ENCODE data around the gene ANKRD33B.
A peak's percentile ranks its signal among the peaks of the same experiment; 100 is the strongest.

The ANKRD33B gene

DNA sequence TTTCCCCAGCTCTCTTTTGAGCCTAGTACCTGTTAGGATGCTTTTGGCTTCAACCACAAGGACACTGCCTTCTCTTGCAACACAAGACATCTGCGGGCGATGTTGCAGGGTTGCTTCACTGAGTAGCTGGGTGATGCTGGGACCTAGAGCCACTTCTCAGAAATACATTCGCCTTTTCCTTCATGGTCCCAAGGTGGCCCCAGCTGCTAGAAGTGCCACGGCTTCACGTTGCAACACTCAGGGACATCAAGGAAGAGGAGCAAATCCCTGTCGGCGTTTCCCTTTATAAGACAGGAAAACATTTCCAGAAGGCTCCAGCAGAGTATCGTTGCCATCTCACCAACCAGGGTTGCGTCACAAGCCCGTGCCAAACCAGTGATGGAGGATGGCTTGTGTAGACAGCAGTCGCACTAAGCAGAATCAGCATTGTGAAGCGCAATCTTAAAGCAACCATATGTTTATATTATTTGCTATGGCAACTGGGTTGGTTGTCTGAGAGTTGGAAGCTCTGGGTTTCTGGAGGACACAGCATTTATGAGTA is 62.7 kb downstream of the ANKRD33B start:
- no peak overlapping the region for H3K4me3 ChIP-seq (ENCODE audit: insufficient read depth in 1 of 2, low read depth in 1 of 2, low read length in 2 of 2)
- no peak overlapping the region for H3K27ac ChIP-seq (ENCODE audit: low read length, poor library complexity, severe bottlenecking)
- peaks cover 37% of the 10 kb centered on the region for H3K79me1 ChIP-seq (replicated peaks; ENCODE audit: low read length, poor library complexity, severe bottlenecking)
- no peak overlapping the region for H2AFZ ChIP-seq (ENCODE audit: low read depth, low read length)
- H4K91ac ChIP-seq (ENCODE audit: low read length): no peak overlapping the region
- no peak overlapping the region for H4K8ac ChIP-seq (ENCODE audit: low read length)
- H3K36me3 ChIP-seq (ENCODE audit: control insufficient read depth in 1 of 2, insufficient read depth in 2 of 2, low read depth in 1 of 2, low read length in 2 of 2): peaks cover 3 to 23% of the 10 kb centered on the region in 2 experiments
- 90% methylated on average over 11 of the region's 12 CpGs for WGBS
- peak; percentile 22 for DNase-seq
- H3K9ac ChIP-seq (ENCODE audit: low read length): no peak overlapping the region
- H3K23ac ChIP-seq (ENCODE audit: low read length in 2 of 2): no peak overlapping the region
- H3K9me3 ChIP-seq (ENCODE audit: control insufficient read depth, low read length): peaks cover 2% of the 10 kb centered on the region
- no peak overlapping the region for H3K4me2 ChIP-seq (ENCODE audit: low read length, poor library complexity, severe bottlenecking)
- H2AK5ac ChIP-seq (ENCODE audit: low read length, severe bottlenecking): no peak overlapping the region
- no peak overlapping the region for H2BK12ac ChIP-seq (ENCODE audit: low read length in 2 of 2)
- H2BK120ac ChIP-seq (ENCODE audit: low read depth, low read length): no peak overlapping the region
- H3K18ac ChIP-seq (ENCODE audit: low read depth in 1 of 2, low read length in 2 of 2): no peak overlapping the region
- no peak overlapping the region for H2BK5ac ChIP-seq (ENCODE audit: low read depth, low read length, poor library complexity, severe bottlenecking)
- H3K4me1 ChIP-seq (ENCODE audit: control insufficient read depth, insufficient read depth, low read depth, low read length): peaks cover 5% of the 10 kb centered on the region
- no peaks in the 10 kb centered on the region for H3K27me3 ChIP-seq (ENCODE audit: control insufficient read depth in 1 of 2, insufficient read depth in 1 of 2, low read length in 2 of 2)
- no peak overlapping the region for H3K14ac ChIP-seq (ENCODE audit: low read length in 2 of 2)
- no peak overlapping the region for H3K4ac ChIP-seq (ENCODE audit: low read depth in 1 of 2, low read length in 2 of 2)
- H2BK15ac ChIP-seq (ENCODE audit: low read depth, poor library complexity, severe bottlenecking): no peak overlapping the region

DNA sequence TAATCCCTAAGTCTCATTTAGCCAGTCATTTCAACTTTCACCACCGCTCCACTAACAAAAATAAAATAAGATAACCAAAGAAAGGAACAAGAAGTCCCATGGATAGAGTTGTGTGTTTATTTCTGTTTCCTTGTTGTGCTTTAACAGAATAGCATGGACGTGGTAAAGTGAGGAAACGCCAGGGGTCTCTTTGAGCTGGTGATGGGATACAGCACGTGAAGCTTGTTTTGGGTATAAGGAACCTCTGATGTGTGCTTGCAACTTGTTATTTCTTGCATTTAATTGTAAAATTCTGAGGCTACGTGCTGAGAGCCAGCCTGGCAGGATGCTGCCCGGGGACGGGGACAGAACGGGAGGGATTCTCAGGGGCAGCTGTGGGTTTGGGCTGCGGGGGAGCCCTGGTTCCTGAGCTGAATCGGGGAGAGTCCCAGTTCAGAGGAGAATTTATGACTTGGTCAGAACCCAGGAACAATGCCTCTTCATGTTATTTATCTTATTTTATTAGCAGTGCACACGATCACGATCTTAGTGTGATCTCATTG is 63.4 kb downstream of the ANKRD33B start:
- peak overlapping the region; percentile 52 for H3K4me2 ChIP-seq (ENCODE audit: low read length, poor library complexity, severe bottlenecking)
- DNase-seq: peak; percentile 14
- H4K8ac ChIP-seq (ENCODE audit: low read length): no peak overlapping the region
- H3K27me3 ChIP-seq (ENCODE audit: control insufficient read depth in 1 of 2, insufficient read depth in 1 of 2, low read length in 2 of 2): no peaks in the 10 kb centered on the region
- no peaks in the 10 kb centered on the region for H3K9me3 ChIP-seq (ENCODE audit: control insufficient read depth, low read length)
- peak overlapping the region in 1 of 2 experiments; percentile 67 for H3K4me3 ChIP-seq (ENCODE audit: insufficient read depth in 1 of 2, low read depth in 1 of 2, low read length in 2 of 2)
- H2BK120ac ChIP-seq (ENCODE audit: low read depth, low read length): no peak overlapping the region
- H3K79me1 ChIP-seq (replicated peaks; ENCODE audit: low read length, poor library complexity, severe bottlenecking): peaks cover 40% of the 10 kb centered on the region
- peaks cover 11% of the 10 kb centered on the region for H3K4me1 ChIP-seq (ENCODE audit: control insufficient read depth, insufficient read depth, low read depth, low read length)
- H2BK15ac ChIP-seq (ENCODE audit: low read depth, poor library complexity, severe bottlenecking): no peak overlapping the region
- H3K14ac ChIP-seq (ENCODE audit: low read length in 2 of 2): no peak overlapping the region
- WGBS: 10% methylated on average over 9 of the region's 12 CpGs
- H2BK12ac ChIP-seq (ENCODE audit: low read length in 2 of 2): no peak overlapping the region
- H3K23ac ChIP-seq (ENCODE audit: low read length in 2 of 2): no peak overlapping the region
- no peak overlapping the region for H2AFZ ChIP-seq (ENCODE audit: low read depth, low read length)
- H3K18ac ChIP-seq (ENCODE audit: low read depth in 1 of 2, low read length in 2 of 2): no peak overlapping the region
- no peak overlapping the region for H2AK5ac ChIP-seq (ENCODE audit: low read length, severe bottlenecking)
- no peak overlapping the region for H2BK5ac ChIP-seq (ENCODE audit: low read depth, low read length, poor library complexity, severe bottlenecking)
- peak overlapping the region; percentile 86 for H3K9ac ChIP-seq (ENCODE audit: low read length)
- H4K91ac ChIP-seq (ENCODE audit: low read length): no peak overlapping the region
- peak overlapping the region; percentile 11 for H3K27ac ChIP-seq (ENCODE audit: low read length, poor library complexity, severe bottlenecking)
- H3K4ac ChIP-seq (ENCODE audit: low read depth in 1 of 2, low read length in 2 of 2): no peak overlapping the region
- peaks cover 3 to 23% of the 10 kb centered on the region in 2 experiments for H3K36me3 ChIP-seq (ENCODE audit: control insufficient read depth in 1 of 2, insufficient read depth in 2 of 2, low read depth in 1 of 2, low read length in 2 of 2)

DNA sequence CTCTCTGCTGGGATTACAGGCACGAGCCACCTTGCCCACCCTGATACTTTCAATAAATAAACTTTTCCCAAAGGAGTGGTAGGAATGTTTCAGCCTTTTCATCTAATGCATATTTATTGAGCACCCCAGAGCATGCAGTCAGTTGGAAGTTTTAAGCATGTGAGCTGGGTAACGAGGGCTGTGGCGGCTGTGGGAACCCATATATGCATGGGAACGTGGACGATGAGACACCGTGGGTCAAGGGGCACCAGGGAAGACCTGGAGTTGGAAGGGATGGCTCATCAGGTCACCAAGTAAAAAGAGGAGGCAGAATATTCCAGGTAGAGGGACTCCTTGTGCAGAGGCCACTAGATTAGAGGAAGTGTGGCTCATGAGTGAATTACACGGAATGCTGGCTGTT is 64.7 kb downstream of the ANKRD33B start:
- no peak overlapping the region for H4K8ac ChIP-seq (ENCODE audit: low read length)

DNA sequence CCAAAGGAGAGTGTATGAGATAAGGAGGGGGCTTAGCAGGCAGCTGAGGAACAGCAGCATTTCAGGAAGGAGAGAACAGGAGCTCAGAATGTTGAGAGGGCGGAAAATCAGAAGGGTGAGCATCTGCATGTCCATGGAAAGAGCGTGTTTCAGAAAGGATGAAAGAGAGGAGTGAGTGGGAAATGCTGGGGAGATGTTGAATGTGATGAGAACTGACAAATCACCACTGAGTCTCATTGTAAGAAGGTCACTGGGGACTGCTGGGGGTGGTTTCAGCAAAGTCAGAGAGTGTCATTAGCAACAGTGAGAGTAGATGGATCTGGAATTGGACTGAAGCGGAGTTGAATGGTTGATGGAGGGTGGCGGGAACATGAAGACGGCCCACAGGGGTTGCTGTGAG is 65.8 kb downstream of the ANKRD33B start:
- no peak for DNase-seq
- no peak overlapping the region for H4K91ac ChIP-seq (ENCODE audit: low read length)
- no peak overlapping the region for H3K23ac ChIP-seq (ENCODE audit: low read length in 2 of 2)
- 90% methylated on average over 5 of the region's 5 CpGs for WGBS
- no peaks in the 10 kb centered on the region for H3K9me3 ChIP-seq (ENCODE audit: control insufficient read depth, low read length)
- H4K8ac ChIP-seq (ENCODE audit: low read length): no peak overlapping the region
- H3K4me1 ChIP-seq (ENCODE audit: control insufficient read depth, insufficient read depth, low read depth, low read length): peaks cover 12% of the 10 kb centered on the region
- H3K14ac ChIP-seq (ENCODE audit: low read length in 2 of 2): no peak overlapping the region
- no peak overlapping the region for H3K9ac ChIP-seq (ENCODE audit: low read length)
- H2BK15ac ChIP-seq (ENCODE audit: low read depth, poor library complexity, severe bottlenecking): no peak overlapping the region
- H2AK5ac ChIP-seq (ENCODE audit: low read length, severe bottlenecking): peak overlapping the region; percentile 33
- no peak overlapping the region for H2BK12ac ChIP-seq (ENCODE audit: low read length in 2 of 2)
- no peak overlapping the region for H2AFZ ChIP-seq (ENCODE audit: low read depth, low read length)
- no peak overlapping the region for H2BK5ac ChIP-seq (ENCODE audit: low read depth, low read length, poor library complexity, severe bottlenecking)
- no peak overlapping the region for H3K4ac ChIP-seq (ENCODE audit: low read depth in 1 of 2, low read length in 2 of 2)
- no peak overlapping the region for H2BK120ac ChIP-seq (ENCODE audit: low read depth, low read length)
- peaks cover 32% of the 10 kb centered on the region for H3K79me1 ChIP-seq (replicated peaks; ENCODE audit: low read length, poor library complexity, severe bottlenecking)
- H3K4me3 ChIP-seq (ENCODE audit: insufficient read depth in 1 of 2, low read depth in 1 of 2, low read length in 2 of 2): no peak overlapping the region
- H3K18ac ChIP-seq (ENCODE audit: low read depth in 1 of 2, low read length in 2 of 2): no peak overlapping the region
- no peak overlapping the region for H3K27ac ChIP-seq (ENCODE audit: low read length, poor library complexity, severe bottlenecking)
- H3K27me3 ChIP-seq (ENCODE audit: control insufficient read depth in 1 of 2, insufficient read depth in 1 of 2, low read length in 2 of 2): no peaks in the 10 kb centered on the region
- H3K4me2 ChIP-seq (ENCODE audit: low read length, poor library complexity, severe bottlenecking): no peak overlapping the region
- peaks cover 3 to 10% of the 10 kb centered on the region in 2 experiments for H3K36me3 ChIP-seq (ENCODE audit: control insufficient read depth in 1 of 2, insufficient read depth in 2 of 2, low read depth in 1 of 2, low read length in 2 of 2)

More for the DNA sequence above, 64.7 kb downstream of the ANKRD33B start:
- Histone ChIP-seq H3K36me3 (ENCODE audit: control insufficient read depth in 1 of 2, insufficient read depth in 2 of 2, low read depth in 1 of 2, low read length in 2 of 2) (peaks cover 3 to 16% of the 10 kb centered on the region in 2 experiments), H2BK120ac (ENCODE audit: low read depth, low read length) (no peak overlapping the region), H2BK5ac (ENCODE audit: low read depth, low read length, poor library complexity, severe bottlenecking) (no peak overlapping the region), H2BK15ac (ENCODE audit: low read depth, poor library complexity, severe bottlenecking) (no peak overlapping the region), H3K23ac (ENCODE audit: low read length in 2 of 2) (no peak overlapping the region), H4K91ac (ENCODE audit: low read length) (no peak overlapping the region), H2BK12ac (ENCODE audit: low read length in 2 of 2) (no peak overlapping the region), H3K9me3 (ENCODE audit: control insufficient read depth, low read length) (no peaks in the 10 kb centered on the region), H3K9ac (ENCODE audit: low read length) (no peak overlapping the region), H3K4me3 (ENCODE audit: insufficient read depth in 1 of 2, low read depth in 1 of 2, low read length in 2 of 2) (no peak overlapping the region), H3K27ac (ENCODE audit: low read length, poor library complexity, severe bottlenecking) (no peak overlapping the region), H2AFZ (ENCODE audit: low read depth, low read length) (no peak overlapping the region), H3K18ac (ENCODE audit: low read depth in 1 of 2, low read length in 2 of 2) (no peak overlapping the region), H3K79me1 (replicated peaks; ENCODE audit: low read length, poor library complexity, severe bottlenecking) (peaks cover 35% of the 10 kb centered on the region), H3K4me2 (ENCODE audit: low read length, poor library complexity, severe bottlenecking) (no peak overlapping the region), H3K27me3 (ENCODE audit: control insufficient read depth in 1 of 2, insufficient read depth in 1 of 2, low read length in 2 of 2) (no peaks in the 10 kb centered on the region), H3K14ac (ENCODE audit: low read length in 2 of 2) (no peak overlapping the region), H2AK5ac (ENCODE audit: low read length, severe bottlenecking) (peak overlapping the region; percentile 21), H3K4ac (ENCODE audit: low read depth in 1 of 2, low read length in 2 of 2) (no peak overlapping the region), H3K4me1 (ENCODE audit: control insufficient read depth, insufficient read depth, low read depth, low read length) (peaks cover 13% of the 10 kb centered on the region)
- no peak for DNase-seq
- WGBS: 93% methylated on average over 6 of the region's 7 CpGs
